Liver (tissue), 9 donors: ENCODE data around the gene TMEM126B. TPM values are rescaled to one million over a fixed set of nuclear protein-coding genes. Genes with fewer than 3 reads are reported as not detected.
A peak's percentile ranks its signal among the peaks of the same experiment; 100 is the strongest.

Experiments
- DNase-seq: peaks from one replicate; pipeline ENCODE4 v3.0.0-alpha.2; 2017; ENCODE audit warnings: low spot score
- H3K27ac ChIP-seq, 2 donors: one replicate each; pipeline ENCODE4 v1.7.0; 2013; ENCODE audit warnings: inconsistent platforms in 2 of 2, low read length in 2 of 2, control low read depth in 1 of 2, low read depth in 1 of 2, mild to moderate bottlenecking in 1 of 2
- H3K27me3 ChIP-seq, 4 donors: one replicate each; pipeline versions ENCODE4 v1.6.1 to v1.7.0; 2013; ENCODE audit warnings: low read length in 3 of 4, inconsistent platforms in 1 of 4, mild to moderate bottlenecking in 1 of 4, moderate library complexity in 1 of 4; ENCODE audit not compliant: control insufficient read depth in 4 of 4, insufficient read depth in 4 of 4
- H3K36me3 ChIP-seq, 4 donors: one replicate each; pipeline versions ENCODE4 v1.6.1 to v1.7.0; 2013; ENCODE audit warnings: low read length in 3 of 4, mild to moderate bottlenecking in 3 of 4, low read depth in 1 of 4, moderate library complexity in 1 of 4; ENCODE audit not compliant: control insufficient read depth in 4 of 4, insufficient read depth in 3 of 4
- H3K4me1 ChIP-seq, 4 donors: one replicate each; pipeline versions ENCODE4 v1.6.1 to v1.7.0; 2013; ENCODE audit warnings: low read length in 3 of 4, mild to moderate bottlenecking in 3 of 4, moderate library complexity in 1 of 4; ENCODE audit not compliant: control insufficient read depth in 4 of 4, insufficient read depth in 4 of 4
- H3K4me3 ChIP-seq, 3 donors: one replicate each; pipeline versions ENCODE4 v1.6.1 to v1.7.0; 2013; ENCODE audit warnings: low read length in 3 of 3, control low read depth in 1 of 3, low read depth in 1 of 3, mild to moderate bottlenecking in 1 of 3
- H3K9ac ChIP-seq, 2 donors: one replicate each; pipeline ENCODE4 v1.7.0; 2013; ENCODE audit warnings: low read length in 2 of 2, mild to moderate bottlenecking in 2 of 2, moderate library complexity in 2 of 2, control low read depth in 1 of 2, low read depth in 1 of 2
- H3K9me3 ChIP-seq, 4 donors: one replicate each; pipeline versions ENCODE4 v1.6.1 to v1.7.0; 2013; ENCODE audit warnings: low read length in 3 of 4; ENCODE audit not compliant: control insufficient read depth in 4 of 4
- ATF3 ChIP-seq: IDR thresholded peaks from 2 replicates; pipeline ENCODE4 v1.6.1; 2016; ENCODE audit warnings: antibody characterized with exemption
- CTCF ChIP-seq: fragments of 150-350 bp; IDR thresholded peaks from 2 replicates; pipeline ENCODE4 v1.5.1; 2017; ENCODE audit warnings: improper control_type of control experiment, low read depth, low read length; ENCODE audit not compliant: missing input control
- FOXA1 ChIP-seq: IDR thresholded peaks from 2 replicates; pipeline ENCODE4 v1.6.1; 2016; ENCODE audit warnings: antibody characterized with exemption
- GABPA ChIP-seq, 2 donors: IDR thresholded peaks in 1 of 2; conservative IDR thresholded peaks in 1 of 2; 2 replicates each; pipeline ENCODE4 v1.6.1; 2016; ENCODE audit warnings: antibody characterized with exemption in 2 of 2, mild to moderate bottlenecking in 1 of 2, moderate library complexity in 1 of 2
- HNF4A ChIP-seq, 2 donors: conservative IDR thresholded peaks; 2 replicates each; pipeline ENCODE4 v1.6.1; 2016; ENCODE audit warnings: antibody characterized with exemption in 2 of 2, mild to moderate bottlenecking in 2 of 2
- JUND ChIP-seq, 2 donors: IDR thresholded peaks; 2 replicates each; pipeline ENCODE4 v1.6.1; 2016; ENCODE audit warnings: antibody characterized with exemption in 2 of 2
- MAX ChIP-seq: IDR thresholded peaks from 2 replicates; pipeline ENCODE4 v1.6.1; 2016; ENCODE audit warnings: antibody characterized with exemption
- NR2F2 ChIP-seq: IDR thresholded peaks from 2 replicates; pipeline ENCODE4 v1.6.1; 2016; ENCODE audit warnings: antibody characterized with exemption
- RAD21 ChIP-seq, 2 donors: IDR thresholded peaks; 2 replicates each; pipeline ENCODE4 v1.6.1; 2016; ENCODE audit warnings: antibody characterized with exemption in 2 of 2, mild to moderate bottlenecking in 2 of 2
- REST ChIP-seq: IDR thresholded peaks from 2 replicates; pipeline ENCODE4 v1.6.1; 2016; ENCODE audit warnings: antibody characterized with exemption, mild to moderate bottlenecking
- RXRA ChIP-seq, 2 donors: IDR thresholded peaks; 2 replicates each; pipeline ENCODE4 v1.6.1; 2017 to 2018; ENCODE audit warnings: antibody characterized with exemption in 2 of 2, mild to moderate bottlenecking in 1 of 2
- SP1 ChIP-seq: IDR thresholded peaks from 2 replicates; pipeline ENCODE4 v1.6.1; 2018; ENCODE audit warnings: antibody characterized with exemption, mild to moderate bottlenecking
- YY1 ChIP-seq: IDR thresholded peaks from 2 replicates; pipeline ENCODE4 v1.6.1; 2016; ENCODE audit warnings: antibody characterized with exemption, mild to moderate bottlenecking
- ZBTB33 ChIP-seq: IDR thresholded peaks from 2 replicates; pipeline ENCODE4 v1.6.1; 2016; ENCODE audit warnings: antibody characterized with exemption
- WGBS: extraction: QIAGEN DNeasy Blood & Tissue Kit; methylation state at CpG from one replicate; pipeline ENCODE4 v1.1.7; 2013; 5-methylcytosine and 5-hydroxymethylcytosine counted together
- polyA plus RNA-seq, 2 donors: library from polyadenylated mRNA; stranded (reverse) in 1 of 2; unstranded in 1 of 2; fragments of 200-250 nt in 1 of 2; fragments of >200 nt in 1 of 2; fragmentation: Nextera tagmentation in 1 of 2; extraction: Ambion mirVana in 1 of 2; gene quantifications; one replicate each; pipeline versions ENCODE4 v1.2.1 to v1.2.3, GENCODE V29; 2013 to 2015
- total RNA-seq, 2 donors: library from RNA; depleted of rRNA; stranded (reverse); fragments of >200 nt; gene quantifications; one replicate each; pipeline ENCODE4 v1.2.3, GENCODE V29; 2014
- donor health status: healthy.
- donor health status: healthy.
- donor health status: healthy.
- donor health status: healthy.
- donor health status: healthy.

The TMEM126B gene
- total and polyA plus RNA-seq, 4 donors, result 20.0 to 32.3 (median 26.9) TPM

- no peak overlapping the region for H3K4me3 ChIP-seq
- peaks cover 0 to 5% (median 0%) of the 10 kb centered on the region in 4 donors for H3K36me3 ChIP-seq
- no peaks in the 10 kb centered on the region for H3K27me3 ChIP-seq
- TF ChIP-seq ZBTB33 (no peak), REST (no peak), GABPA (IDR thresholded peaks at IDR 0.05 in 1 of 2, conservative IDR thresholded peaks at IDR 0.05 in 1 of 2) (no peak), FOXA1 (no peak), CTCF (no peak), RXRA (IDR thresholded peaks at IDR 0.05) (no peak), HNF4A (conservative IDR thresholded peaks at IDR 0.05) (no peak), YY1 (no peak), SP1 (no peak), NR2F2 (no peak), MAX (no peak)
- 79% methylated on average over 3 of the region's 3 CpGs for WGBS
- H3K27ac ChIP-seq, result no peak overlapping the region
- H3K9me3 ChIP-seq, result no peaks in the 10 kb centered on the region
- H3K4me1 ChIP-seq, result peaks cover 0 to 2% (median 0%) of the 10 kb centered on the region in 4 donors
- H3K9ac ChIP-seq, result no peak overlapping the region
- no peak for DNase-seq
Observed at GRCh38 chr11:85620256-85620655, 8.1 kb upstream of the TMEM126B start.

- peaks cover 2 to 22% (median 14%) of the 10 kb centered on the region in 4 donors for H3K4me1 ChIP-seq
- peak overlapping the region; percentile 75 to 88 (median 85) for H3K4me3 ChIP-seq
- TF ChIP-seq RXRA (IDR thresholded peaks at IDR 0.05) (no peak), ATF3 (no peak), SP1 (peak; percentile 5), JUND (IDR thresholded peaks at IDR 0.05) (no peak), RAD21 (IDR thresholded peaks at IDR 0.05) (no peak)
- no peaks in the 10 kb centered on the region for H3K27me3 ChIP-seq
- H3K36me3 ChIP-seq, result peaks cover 0 to 7% (median 3%) of the 10 kb centered on the region in 4 donors
- peak overlapping the region; percentile 91 for H3K27ac ChIP-seq
- DNase-seq, result no peak
- 24% methylated on average over 2 of the region's 2 CpGs for WGBS
- peak overlapping the region; percentile 57 to 85 for H3K9ac ChIP-seq
- no peaks in the 10 kb centered on the region for H3K9me3 ChIP-seq
Observed at GRCh38 chr11:85626496-85626895, 1.9 kb upstream of the TMEM126B start.
